GM23338 (cell line): ENCODE results near the gene ZCCHC24. TPM values are rescaled to one million over a fixed set of nuclear protein-coding genes. Genes with fewer than 3 reads are reported as not detected.

Source experiments
- ATAC-seq: fragments of 200-7000 bp; cut with Tn5 transposase; 3 replicates; pipeline ENCODE4 v1.9.1; 2020
- DNase-seq: peaks from one replicate; pipeline ENCODE4 v3.0.0-alpha.2; 2015; ENCODE audit warnings: low spot score
- H2AFZ ChIP-seq: fragments of 200-600 bp; sonication (generic); 2 replicates; pipeline ENCODE4 v1.8.0; 2016; ENCODE audit warnings: antibody characterized with exemption, mild to moderate bottlenecking, moderate library complexity
- H3F3A ChIP-seq: fragments of 200-600 bp; sonication (generic); replicated peaks from 2 replicates; pipeline ENCODE4 v1.8.0; 2017; ENCODE audit warnings: antibody characterized with exemption, mixed run types, low read depth
- H3K27ac ChIP-seq: fragments of 200-600 bp; sonication (generic); 2 replicates; pipeline ENCODE4 v1.6.1; 2016; ENCODE audit warnings: low read depth
- H3K27me3 ChIP-seq: fragments of 200-600 bp; sonication (generic); 2 replicates; pipeline ENCODE4 v1.8.0; 2016; ENCODE audit warnings: mild to moderate bottlenecking, mixed run types, moderate library complexity; ENCODE audit not compliant: insufficient read depth
- H3K36me3 ChIP-seq: fragments of 200-600 bp; sonication (generic); 2 replicates; pipeline ENCODE4 v1.8.0; 2016; ENCODE audit warnings: mild to moderate bottlenecking; ENCODE audit not compliant: insufficient read depth
- H3K4me1 ChIP-seq: fragments of 200-600 bp; sonication (generic); 2 replicates; pipeline ENCODE4 v1.8.0; 2016; ENCODE audit warnings: mild to moderate bottlenecking, moderate library complexity; ENCODE audit not compliant: insufficient read depth
- H3K4me2 ChIP-seq: fragments of 200-600 bp; sonication (generic); 2 replicates; pipeline ENCODE4 v1.7.1; 2017; ENCODE audit warnings: mixed run types
- H3K4me3 ChIP-seq: fragments of 200-600 bp; sonication (generic); 2 replicates; pipeline ENCODE4 v1.6.1; 2016; ENCODE audit warnings: mixed run types
- H3K79me2 ChIP-seq: fragments of 200-600 bp; sonication (generic); replicated peaks from 2 replicates; pipeline ENCODE4 v1.8.0; 2017; ENCODE audit warnings: mild to moderate bottlenecking; ENCODE audit not compliant: insufficient read depth
- H3K9me2 ChIP-seq: fragments of 200-600 bp; sonication (generic); 2 replicates; pipeline ENCODE4 v1.8.0; 2017; ENCODE audit not compliant: insufficient read depth
- H4K20me1 ChIP-seq: fragments of 200-600 bp; sonication (generic); replicated peaks from 2 replicates; pipeline ENCODE4 v1.8.0; 2017; ENCODE audit warnings: mild to moderate bottlenecking; ENCODE audit not compliant: insufficient read depth
- H3K27ac Mint-ChIP-seq: 2 replicates; pipeline ENCODE4 v1.8.0; 2020; ENCODE audit warnings: inconsistent platforms, mild to moderate bottlenecking, moderate library complexity, mixed read lengths
- H3K27me3 Mint-ChIP-seq: 3 replicates; pipeline ENCODE4 v1.8.0; 2022; ENCODE audit warnings: low read depth, mild to moderate bottlenecking, moderate library complexity, mixed read lengths, inconsistent platforms; ENCODE audit not compliant: insufficient read depth, poor library complexity
- H3K36me3 Mint-ChIP-seq: 3 replicates; pipeline ENCODE4 v1.8.0; 2021; ENCODE audit warnings: low read depth, mild to moderate bottlenecking, inconsistent platforms, moderate library complexity, mixed read lengths
- H3K4me1 Mint-ChIP-seq: 3 replicates; pipeline ENCODE4 v1.8.0; 2020; ENCODE audit warnings: mild to moderate bottlenecking, inconsistent platforms, mixed read lengths
- H3K4me3 Mint-ChIP-seq: 3 replicates; pipeline ENCODE4 v1.8.0; 2021; ENCODE audit warnings: moderate library complexity, mild to moderate bottlenecking, inconsistent platforms, mixed read lengths
- H3K9me3 Mint-ChIP-seq: 3 replicates; pipeline ENCODE4 v1.8.0; 2020; ENCODE audit warnings: moderate library complexity, mild to moderate bottlenecking, inconsistent platforms, mixed read lengths
- CREB1 ChIP-seq: fragments of 250-450 bp; sonication (Bioruptor Pico); IDR thresholded peaks from 2 replicates; pipeline ENCODE4 v1.5.0; 2020; ENCODE audit warnings: low read depth, mild to moderate bottlenecking, moderate library complexity
- EZH2phosphoT487 ChIP-seq: fragments of 200-600 bp; sonication (generic); IDR thresholded peaks from one replicate; pipeline ENCODE4 v1.8.1; 2018; ENCODE audit warnings: antibody characterized with exemption; ENCODE audit not compliant: unreplicated experiment
- JUNB ChIP-seq: IDR thresholded peaks from one replicate; pipeline ENCODE4 v1.6.1; 2016; ENCODE audit warnings: antibody characterized with exemption; ENCODE audit not compliant: unreplicated experiment
- POLR2AphosphoS5 ChIP-seq: IDR thresholded peaks from 2 replicates; pipeline ENCODE4 v1.6.1; 2016; ENCODE audit warnings: antibody characterized with exemption, low read depth
- ZNF114 ChIP-seq: fragments of 250-450 bp; sonication (Bioruptor Pico); IDR thresholded peaks from 2 replicates; pipeline ENCODE4 v1.5.0; 2020; ENCODE audit warnings: mild to moderate bottlenecking, moderate library complexity
- ZNF331 ChIP-seq: fragments of 250-450 bp; sonication (Bioruptor Pico); IDR thresholded peaks from 2 replicates; pipeline ENCODE4 v1.5.0; 2020; ENCODE audit warnings: low read depth, mild to moderate bottlenecking, moderate library complexity
- polyA plus RNA-seq: library from polyadenylated mRNA; unstranded; fragments of >200 nt; fragmentation: Nextera tagmentation; extraction: Ambion mirVana; gene quantifications from 2 replicates; pipeline ENCODE4 v1.2.1, GENCODE V29; 2016
- total RNA-seq: library from RNA; depleted of rRNA; stranded (reverse); fragments of >200 nt; shearing (Covaris generic); gene quantifications from 2 replicates; pipeline ENCODE4 v1.2.3, GENCODE V29; 2014
- TF ChIP-seq, protein P1 (sequence below): IDR thresholded peaks from one replicate; pipeline ENCODE4 v1.6.1; 2018; ENCODE audit warnings: antibody characterized with exemption; ENCODE audit not compliant: unreplicated experiment
- TF ChIP-seq, protein P2 (sequence below): IDR thresholded peaks from 2 replicates; pipeline ENCODE4 v1.6.1; 2016; ENCODE audit warnings: antibody characterized with exemption
- TF ChIP-seq, protein P3 (sequence below): fragments of 250-450 bp; sonication (Bioruptor Pico); IDR thresholded peaks from 2 replicates; pipeline ENCODE4 v1.5.0; 2020; ENCODE audit warnings: mild to moderate bottlenecking, moderate library complexity

The ZCCHC24 gene
- total and polyA plus RNA-seq, 2 experiments from 2014 or later, result 2.0 to 10.1 TPM

DNA sequence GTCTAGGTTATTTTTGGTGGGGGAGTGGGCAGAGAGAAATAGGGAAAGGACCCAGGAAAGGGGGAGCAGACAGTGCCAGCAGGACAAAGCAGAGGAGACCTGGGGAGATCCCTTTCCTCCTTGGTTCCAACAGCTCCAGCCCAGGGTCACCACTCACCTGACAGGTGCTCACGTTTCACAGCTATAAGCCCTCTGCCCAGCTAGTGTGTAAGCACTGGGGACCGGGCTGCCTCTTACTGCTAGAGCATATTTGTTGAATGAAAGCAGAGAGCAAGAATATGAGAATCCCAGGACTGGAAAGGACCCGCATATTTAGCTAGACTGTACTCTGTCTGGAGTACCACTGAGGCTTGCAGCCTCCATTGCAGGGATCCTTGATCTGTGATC lies 6.7 kb downstream of the ZCCHC24 start:
- peaks cover 10% of the 10 kb centered on the region for H3K27me3 Mint-ChIP-seq
- Histone ChIP-seq H3K4me2 (no peak overlapping the region), H3F3A (no peaks in the 10 kb centered on the region), H3K9me2 (no peaks in the 10 kb centered on the region), H3K27ac (no peak overlapping the region), H4K20me1 (no peaks in the 10 kb centered on the region; the same call in 1 of the 2 replicates), H3K4me3 (no peak overlapping the region), H3K36me3 (no peaks in the 10 kb centered on the region), H3K27me3 (peaks cover 7% of the 10 kb centered on the region), H3K4me1 (peaks cover 3% of the 10 kb centered on the region), H2AFZ (no peak overlapping the region), H3K79me2 (no peaks in the 10 kb centered on the region)
- no peaks in the 10 kb centered on the region for H3K36me3 Mint-ChIP-seq
- peaks cover 27% of the 10 kb centered on the region for H3K4me1 Mint-ChIP-seq
- TF ChIP-seq, protein P1, sequence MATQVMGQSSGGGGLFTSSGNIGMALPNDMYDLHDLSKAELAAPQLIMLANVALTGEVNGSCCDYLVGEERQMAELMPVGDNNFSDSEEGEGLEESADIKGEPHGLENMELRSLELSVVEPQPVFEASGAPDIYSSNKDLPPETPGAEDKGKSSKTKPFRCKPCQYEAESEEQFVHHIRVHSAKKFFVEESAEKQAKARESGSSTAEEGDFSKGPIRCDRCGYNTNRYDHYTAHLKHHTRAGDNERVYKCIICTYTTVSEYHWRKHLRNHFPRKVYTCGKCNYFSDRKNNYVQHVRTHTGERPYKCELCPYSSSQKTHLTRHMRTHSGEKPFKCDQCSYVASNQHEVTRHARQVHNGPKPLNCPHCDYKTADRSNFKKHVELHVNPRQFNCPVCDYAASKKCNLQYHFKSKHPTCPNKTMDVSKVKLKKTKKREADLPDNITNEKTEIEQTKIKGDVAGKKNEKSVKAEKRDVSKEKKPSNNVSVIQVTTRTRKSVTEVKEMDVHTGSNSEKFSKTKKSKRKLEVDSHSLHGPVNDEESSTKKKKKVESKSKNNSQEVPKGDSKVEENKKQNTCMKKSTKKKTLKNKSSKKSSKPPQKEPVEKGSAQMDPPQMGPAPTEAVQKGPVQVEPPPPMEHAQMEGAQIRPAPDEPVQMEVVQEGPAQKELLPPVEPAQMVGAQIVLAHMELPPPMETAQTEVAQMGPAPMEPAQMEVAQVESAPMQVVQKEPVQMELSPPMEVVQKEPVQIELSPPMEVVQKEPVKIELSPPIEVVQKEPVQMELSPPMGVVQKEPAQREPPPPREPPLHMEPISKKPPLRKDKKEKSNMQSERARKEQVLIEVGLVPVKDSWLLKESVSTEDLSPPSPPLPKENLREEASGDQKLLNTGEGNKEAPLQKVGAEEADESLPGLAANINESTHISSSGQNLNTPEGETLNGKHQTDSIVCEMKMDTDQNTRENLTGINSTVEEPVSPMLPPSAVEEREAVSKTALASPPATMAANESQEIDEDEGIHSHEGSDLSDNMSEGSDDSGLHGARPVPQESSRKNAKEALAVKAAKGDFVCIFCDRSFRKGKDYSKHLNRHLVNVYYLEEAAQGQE, result no peak
- TF ChIP-seq EZH2phosphoT487, result no peak
- TF ChIP-seq, protein P2, sequence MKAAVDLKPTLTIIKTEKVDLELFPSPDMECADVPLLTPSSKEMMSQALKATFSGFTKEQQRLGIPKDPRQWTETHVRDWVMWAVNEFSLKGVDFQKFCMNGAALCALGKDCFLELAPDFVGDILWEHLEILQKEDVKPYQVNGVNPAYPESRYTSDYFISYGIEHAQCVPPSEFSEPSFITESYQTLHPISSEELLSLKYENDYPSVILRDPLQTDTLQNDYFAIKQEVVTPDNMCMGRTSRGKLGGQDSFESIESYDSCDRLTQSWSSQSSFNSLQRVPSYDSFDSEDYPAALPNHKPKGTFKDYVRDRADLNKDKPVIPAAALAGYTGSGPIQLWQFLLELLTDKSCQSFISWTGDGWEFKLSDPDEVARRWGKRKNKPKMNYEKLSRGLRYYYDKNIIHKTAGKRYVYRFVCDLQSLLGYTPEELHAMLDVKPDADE, result no peak
- no peak for TF ChIP-seq POLR2AphosphoS5
- no peak for TF ChIP-seq ZNF114 (CRISPR knock-in tag)
- no peak for TF ChIP-seq JUNB
- no peak for TF ChIP-seq CREB1 (CRISPR knock-in tag)
- TF ChIP-seq, protein P3, sequence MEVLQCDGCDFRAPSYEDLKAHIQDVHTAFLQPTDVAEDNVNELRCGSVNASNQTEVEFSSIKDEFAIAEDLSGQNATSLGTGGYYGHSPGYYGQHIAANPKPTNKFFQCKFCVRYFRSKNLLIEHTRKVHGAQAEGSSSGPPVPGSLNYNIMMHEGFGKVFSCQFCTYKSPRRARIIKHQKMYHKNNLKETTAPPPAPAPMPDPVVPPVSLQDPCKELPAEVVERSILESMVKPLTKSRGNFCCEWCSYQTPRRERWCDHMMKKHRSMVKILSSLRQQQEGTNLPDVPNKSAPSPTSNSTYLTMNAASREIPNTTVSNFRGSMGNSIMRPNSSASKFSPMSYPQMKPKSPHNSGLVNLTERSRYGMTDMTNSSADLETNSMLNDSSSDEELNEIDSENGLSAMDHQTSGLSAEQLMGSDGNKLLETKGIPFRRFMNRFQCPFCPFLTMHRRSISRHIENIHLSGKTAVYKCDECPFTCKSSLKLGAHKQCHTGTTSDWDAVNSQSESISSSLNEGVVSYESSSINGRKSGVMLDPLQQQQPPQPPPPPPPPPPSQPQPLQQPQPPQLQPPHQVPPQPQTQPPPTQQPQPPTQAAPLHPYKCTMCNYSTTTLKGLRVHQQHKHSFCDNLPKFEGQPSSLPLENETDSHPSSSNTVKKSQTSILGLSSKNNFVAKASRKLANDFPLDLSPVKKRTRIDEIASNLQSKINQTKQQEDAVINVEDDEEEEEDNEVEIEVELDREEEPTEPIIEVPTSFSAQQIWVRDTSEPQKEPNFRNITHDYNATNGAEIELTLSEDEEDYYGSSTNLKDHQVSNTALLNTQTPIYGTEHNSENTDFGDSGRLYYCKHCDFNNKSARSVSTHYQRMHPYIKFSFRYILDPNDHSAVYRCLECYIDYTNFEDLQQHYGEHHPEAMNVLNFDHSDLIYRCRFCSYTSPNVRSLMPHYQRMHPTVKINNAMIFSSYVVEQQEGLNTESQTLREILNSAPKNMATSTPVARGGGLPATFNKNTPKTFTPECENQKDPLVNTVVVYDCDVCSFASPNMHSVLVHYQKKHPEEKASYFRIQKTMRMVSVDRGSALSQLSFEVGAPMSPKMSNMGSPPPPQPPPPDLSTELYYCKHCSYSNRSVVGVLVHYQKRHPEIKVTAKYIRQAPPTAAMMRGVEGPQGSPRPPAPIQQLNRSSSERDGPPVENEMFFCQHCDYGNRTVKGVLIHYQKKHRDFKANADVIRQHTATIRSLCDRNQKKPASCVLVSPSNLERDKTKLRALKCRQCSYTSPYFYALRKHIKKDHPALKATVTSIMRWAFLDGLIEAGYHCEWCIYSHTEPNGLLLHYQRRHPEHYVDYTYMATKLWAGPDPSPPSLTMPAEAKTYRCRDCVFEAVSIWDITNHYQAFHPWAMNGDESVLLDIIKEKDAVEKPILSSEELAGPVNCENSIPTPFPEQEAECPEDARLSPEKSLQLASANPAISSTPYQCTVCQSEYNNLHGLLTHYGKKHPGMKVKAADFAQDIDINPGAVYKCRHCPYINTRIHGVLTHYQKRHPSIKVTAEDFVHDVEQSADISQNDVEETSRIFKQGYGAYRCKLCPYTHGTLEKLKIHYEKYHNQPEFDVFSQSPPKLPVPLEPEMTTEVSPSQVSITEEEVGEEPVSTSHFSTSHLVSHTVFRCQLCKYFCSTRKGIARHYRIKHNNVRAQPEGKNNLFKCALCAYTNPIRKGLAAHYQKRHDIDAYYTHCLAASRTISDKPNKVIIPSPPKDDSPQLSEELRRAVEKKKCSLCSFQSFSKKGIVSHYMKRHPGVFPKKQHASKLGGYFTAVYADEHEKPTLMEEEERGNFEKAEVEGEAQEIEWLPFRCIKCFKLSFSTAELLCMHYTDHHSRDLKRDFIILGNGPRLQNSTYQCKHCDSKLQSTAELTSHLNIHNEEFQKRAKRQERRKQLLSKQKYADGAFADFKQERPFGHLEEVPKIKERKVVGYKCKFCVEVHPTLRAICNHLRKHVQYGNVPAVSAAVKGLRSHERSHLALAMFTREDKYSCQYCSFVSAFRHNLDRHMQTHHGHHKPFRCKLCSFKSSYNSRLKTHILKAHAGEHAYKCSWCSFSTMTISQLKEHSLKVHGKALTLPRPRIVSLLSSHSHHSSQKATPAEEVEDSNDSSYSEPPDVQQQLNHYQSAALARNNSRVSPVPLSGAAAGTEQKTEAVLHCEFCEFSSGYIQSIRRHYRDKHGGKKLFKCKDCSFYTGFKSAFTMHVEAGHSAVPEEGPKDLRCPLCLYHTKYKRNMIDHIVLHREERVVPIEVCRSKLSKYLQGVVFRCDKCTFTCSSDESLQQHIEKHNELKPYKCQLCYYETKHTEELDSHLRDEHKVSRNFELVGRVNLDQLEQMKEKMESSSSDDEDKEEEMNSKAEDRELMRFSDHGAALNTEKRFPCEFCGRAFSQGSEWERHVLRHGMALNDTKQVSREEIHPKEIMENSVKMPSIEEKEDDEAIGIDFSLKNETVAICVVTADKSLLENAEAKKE (CRISPR knock-in tag), result no peak
- TF ChIP-seq ZNF331 (CRISPR knock-in tag), result no peak
- no peak overlapping the region for H3K4me3 Mint-ChIP-seq
- no peaks in the 10 kb centered on the region for H3K9me3 Mint-ChIP-seq
- H3K27ac Mint-ChIP-seq, result no peak overlapping the region
- DNase-seq (no peak), ATAC-seq (no peak)
